Endothelial cell of umbilical vein (primary cell): ENCODE data around the gene KCNH2. TPM values are rescaled to one million over a fixed set of nuclear protein-coding genes. Genes with fewer than 3 reads are reported as not detected.

Source experiments
- BruUV-seq: library from RNA; stranded (reverse); fragments of 400-500 nt; replicated peaks from 2 replicates; lab custom pipeline; 2021; lab: Mats Ljungman, UMichigan
- CTCF ChIA-PET: fragments of 300-600, 350-600 bp; sonication (Branson Sonifier 250); formaldehyde crosslinking; loops from one replicate; lab custom pipeline; 2021; ENCODE audit warnings: antibody characterized with exemption, inconsistent platforms; lab: Charles Lee
- POLR2A ChIA-PET: fragments of 300-600, 350-600 bp; sonication (Branson Sonifier 250); formaldehyde crosslinking; loops from one replicate; lab custom pipeline; 2021; ENCODE audit warnings: antibody characterized with exemption, inconsistent platforms; lab: Charles Lee
- DNase-seq: peaks from one replicate; pipeline ENCODE4 v3.0.0-alpha.2; 2011; ENCODE audit warnings: low read depth, low spot score
- FAIRE-seq: peaks from 2 replicates; lab custom pipeline; 2011; peaks lifted over from hg19 to GRCh38; lab: Jason Lieb, UNC
- H2AFZ ChIP-seq: 2 replicates; pipeline ENCODE4 v1.6.0; 2012; ENCODE audit warnings: low read depth, low read length, control low read depth, inconsistent platforms
- H3K27ac ChIP-seq: 2 replicates; pipeline ENCODE4 v1.5.1; 2011; ENCODE audit warnings: low read depth, mild to moderate bottlenecking, control low read depth, low read length, moderate library complexity; ENCODE audit not compliant: insufficient read depth
- H3K27me3 ChIP-seq, 2 experiments: 2 replicates each; pipeline versions ENCODE4 v1.6.0 to v1.6.1; 2011; ENCODE audit warnings: low read length in 2 of 2, mixed read lengths in 1 of 2; ENCODE audit not compliant: control insufficient read depth in 2 of 2, insufficient read depth in 2 of 2
- H3K36me3 ChIP-seq, 2 experiments: 2 replicates in 1 of 2; 3 replicates in 1 of 2; pipeline ENCODE4 v1.5.1; 2011; ENCODE audit warnings: low read length in 2 of 2, mild to moderate bottlenecking in 1 of 2, moderate library complexity in 1 of 2; ENCODE audit not compliant: control insufficient read depth in 2 of 2, insufficient read depth in 2 of 2; ENCODE audit errors: extremely low read depth in 1 of 2
- H3K4me1 ChIP-seq: 3 replicates; pipeline ENCODE4 v1.5.1; 2011; ENCODE audit warnings: mild to moderate bottlenecking, low read length; ENCODE audit not compliant: control insufficient read depth, insufficient read depth; ENCODE audit errors: extremely low read depth
- H3K4me2 ChIP-seq: 2 replicates; pipeline ENCODE4 v1.6.1; 2011; ENCODE audit warnings: low read length, control low read depth, mixed read lengths; ENCODE audit not compliant: insufficient read depth
- H3K4me3 ChIP-seq, 3 experiments: fragments of 200-600 bp in 1 of 3; sonication (generic), shearing (Covaris generic) in 1 of 3; replicated peaks in 1 of 3; 2 replicates each; pipeline ENCODE4 v1.5.1; 2011 to 2016; ENCODE audit warnings: control low read depth in 3 of 3, low read length in 3 of 3, mild to moderate bottlenecking in 2 of 3, inconsistent platforms in 1 of 3, low read depth in 1 of 3, moderate library complexity in 1 of 3; ENCODE audit not compliant: insufficient read depth in 1 of 3
- H3K79me2 ChIP-seq: 2 replicates; pipeline ENCODE4 v1.6.0; 2012; ENCODE audit warnings: low read length, inconsistent platforms; ENCODE audit not compliant: control insufficient read depth, insufficient read depth
- H3K9ac ChIP-seq: replicated peaks from 2 replicates; pipeline ENCODE3; 2011; ENCODE audit warnings: low read length, control low read depth; ENCODE audit not compliant: insufficient read depth; ENCODE audit errors: extremely low read depth
- H3K9me1 ChIP-seq: replicated peaks from 3 replicates; pipeline ENCODE4 v1.6.0; 2011; ENCODE audit warnings: mild to moderate bottlenecking, low read length; ENCODE audit not compliant: control insufficient read depth, insufficient read depth; ENCODE audit errors: extremely low read depth
- H3K9me3 ChIP-seq: replicated peaks from 2 replicates; pipeline ENCODE4 v1.5.1; 2012; ENCODE audit warnings: low read length, inconsistent platforms; ENCODE audit not compliant: control insufficient read depth, insufficient read depth
- H4K20me1 ChIP-seq: replicated peaks from 2 replicates; pipeline ENCODE3; 2011; ENCODE audit warnings: mild to moderate bottlenecking, low read length; ENCODE audit not compliant: control insufficient read depth, insufficient read depth; ENCODE audit errors: extremely low read depth
- EZH2 ChIP-seq: IDR thresholded peaks from 2 replicates; pipeline ENCODE4 v1.6.1; 2012; ENCODE audit warnings: borderline replicate concordance, low read depth, mild to moderate bottlenecking, moderate library complexity, low read length, inconsistent platforms; ENCODE audit not compliant: severe bottlenecking
- FOS ChIP-seq: IDR thresholded peaks from 2 replicates; pipeline ENCODE4 v1.6.1; 2011; ENCODE audit warnings: mild to moderate bottlenecking, low read length, moderate library complexity, borderline replicate concordance; ENCODE audit not compliant: insufficient read depth
- GATA2 ChIP-seq: IDR thresholded peaks from 2 replicates; pipeline ENCODE4 v1.7.0; 2011; ENCODE audit warnings: low read depth, mild to moderate bottlenecking, moderate library complexity, mixed read lengths, low read length; ENCODE audit not compliant: insufficient read length, insufficient read depth
- JUN ChIP-seq: IDR thresholded peaks from 2 replicates; pipeline ENCODE4 v1.6.1; 2011; ENCODE audit warnings: borderline replicate concordance, low read depth; ENCODE audit not compliant: insufficient read length, insufficient read depth
- MYC ChIP-seq: IDR thresholded peaks from one replicate; pipeline ENCODE4 v1.6.1; 2011; ENCODE audit warnings: mild to moderate bottlenecking, low read depth, low read length
- POLR2A ChIP-seq: IDR thresholded peaks from 2 replicates; pipeline ENCODE4 v1.6.1; 2012; ENCODE audit warnings: low read depth, mild to moderate bottlenecking, control low read depth, low read length
- POLR2AphosphoS5 ChIP-seq: IDR thresholded peaks from 2 replicates; pipeline ENCODE4 v1.6.1; 2012; ENCODE audit warnings: low read depth, mild to moderate bottlenecking, control low read depth, low read length, moderate library complexity; ENCODE audit not compliant: insufficient read depth
- dilution Hi-C: fragments of 300-500 bp; cut with MboI; formaldehyde crosslinking; loops from one replicate; pipeline ENCODE4 v1.15.0; 2019; ENCODE audit warnings: low sequenced_read_pairs; ENCODE audit not compliant: extremely low pct_ligation_motif_present
- intact Hi-C: fragments of 100-400 bp; cut with micrococcal nuclease; formaldehyde crosslinking; loops from one replicate; pipeline ENCODE4 v1.10.0; 2022
- polyA plus RNA-seq, 4 experiments: library from polyadenylated mRNA; depleted of rRNA in 3 of 4; stranded (reverse) in 3 of 4; unstranded in 1 of 4; fragments of >200 nt; gene quantifications; 2 replicates each; pipeline versions ENCODE4 v1.2.1 to v1.2.3, GENCODE V29; 2011 to 2012; ENCODE audit warnings: missing spikeins in 1 of 4
- total RNA-seq: library from RNA; stranded (reverse); gene quantifications from 2 replicates; pipeline ENCODE4 v1.2.3, GENCODE V29; 2021
- TF ChIP-seq, protein P1 (sequence below): IDR thresholded peaks from 2 replicates; pipeline ENCODE4 v1.6.1; 2011; ENCODE audit not compliant: insufficient read depth, insufficient read length
- TF ChIP-seq, protein P2 (sequence below), 2 donors: IDR thresholded peaks; 1 replicate in 1 of 2; 2 replicates in 1 of 2; pipeline ENCODE4 v1.5.1; 2011; ENCODE audit warnings: low read length in 2 of 2, mild to moderate bottlenecking in 2 of 2, moderate library complexity in 2 of 2, control low read depth in 1 of 2, inconsistent platforms in 1 of 2, low read depth in 1 of 2; ENCODE audit not compliant: insufficient read depth in 1 of 2; ENCODE audit errors: extremely low read depth in 1 of 2

The KCNH2 gene
- total and polyA plus RNA-seq, 2 donors (not counting 3 experiments of a cell fraction or from before 2014, with no cell fraction given): 0.03 to 0.09 TPM

DNA sequence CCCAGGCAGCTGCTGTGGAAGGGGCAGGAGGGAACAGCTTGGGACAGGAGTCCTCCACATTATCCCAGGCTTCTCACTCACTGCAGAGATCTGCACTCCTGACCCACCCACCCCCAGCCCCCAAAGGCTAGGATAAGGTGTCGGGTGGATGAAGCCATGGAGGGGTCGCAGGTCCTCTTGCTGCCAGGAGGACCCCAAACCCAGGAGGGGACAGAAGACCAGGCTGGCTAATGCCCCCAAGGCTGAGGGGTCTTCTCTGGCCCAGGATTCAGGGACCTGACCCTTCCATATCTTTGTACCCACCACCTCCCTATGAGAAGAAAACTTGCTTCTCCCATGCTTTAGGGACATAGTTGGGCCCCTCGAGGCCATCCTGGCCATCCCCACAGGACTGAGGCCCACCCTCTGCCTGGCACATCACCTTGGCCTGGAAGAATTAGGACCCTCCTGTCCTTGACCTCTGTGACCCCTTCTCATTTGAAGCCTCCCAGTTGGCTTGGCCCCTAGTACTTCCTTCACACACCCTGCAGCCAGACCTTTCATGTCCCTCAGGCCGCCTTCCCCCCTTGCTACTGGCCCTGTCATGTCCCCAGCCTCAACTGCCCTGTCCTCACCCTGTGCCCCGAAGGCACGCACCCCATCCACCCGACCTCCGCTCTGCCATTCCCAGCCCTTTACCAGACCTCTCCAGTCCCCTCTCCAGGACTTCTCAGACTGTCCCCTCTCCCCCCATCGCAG, 21.6 kb downstream of the KCNH2 start:
- Histone ChIP-seq H3K36me3 (no peaks in the 10 kb centered on the region), H3K79me2 (no peaks in the 10 kb centered on the region), H3K4me1 (no peaks in the 10 kb centered on the region), H3K9me1 (no peaks in the 10 kb centered on the region), H3K4me3 (no peak overlapping the region), H3K27ac (no peak overlapping the region), H3K27me3 (peaks cover 18 to 22% of the 10 kb centered on the region in 2 experiments), H3K9me3 (no peaks in the 10 kb centered on the region), H2AFZ (no peak overlapping the region), H3K9ac (no peak overlapping the region), H4K20me1 (no peaks in the 10 kb centered on the region), H3K4me2 (no peak overlapping the region)
- BruUV-seq: no TSS peak
- DNase-seq (no peak), FAIRE-seq (no peak)
- TF ChIP-seq, protein P1, sequence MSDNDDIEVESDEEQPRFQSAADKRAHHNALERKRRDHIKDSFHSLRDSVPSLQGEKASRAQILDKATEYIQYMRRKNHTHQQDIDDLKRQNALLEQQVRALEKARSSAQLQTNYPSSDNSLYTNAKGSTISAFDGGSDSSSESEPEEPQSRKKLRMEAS: no peak
- TF ChIP-seq POLR2AphosphoS5 (no peak), GATA2 (no peak), FOS (no peak), JUN (no peak), POLR2A (no peak), MYC (no peak), EZH2 (no peak)
- TF ChIP-seq, protein P2, sequence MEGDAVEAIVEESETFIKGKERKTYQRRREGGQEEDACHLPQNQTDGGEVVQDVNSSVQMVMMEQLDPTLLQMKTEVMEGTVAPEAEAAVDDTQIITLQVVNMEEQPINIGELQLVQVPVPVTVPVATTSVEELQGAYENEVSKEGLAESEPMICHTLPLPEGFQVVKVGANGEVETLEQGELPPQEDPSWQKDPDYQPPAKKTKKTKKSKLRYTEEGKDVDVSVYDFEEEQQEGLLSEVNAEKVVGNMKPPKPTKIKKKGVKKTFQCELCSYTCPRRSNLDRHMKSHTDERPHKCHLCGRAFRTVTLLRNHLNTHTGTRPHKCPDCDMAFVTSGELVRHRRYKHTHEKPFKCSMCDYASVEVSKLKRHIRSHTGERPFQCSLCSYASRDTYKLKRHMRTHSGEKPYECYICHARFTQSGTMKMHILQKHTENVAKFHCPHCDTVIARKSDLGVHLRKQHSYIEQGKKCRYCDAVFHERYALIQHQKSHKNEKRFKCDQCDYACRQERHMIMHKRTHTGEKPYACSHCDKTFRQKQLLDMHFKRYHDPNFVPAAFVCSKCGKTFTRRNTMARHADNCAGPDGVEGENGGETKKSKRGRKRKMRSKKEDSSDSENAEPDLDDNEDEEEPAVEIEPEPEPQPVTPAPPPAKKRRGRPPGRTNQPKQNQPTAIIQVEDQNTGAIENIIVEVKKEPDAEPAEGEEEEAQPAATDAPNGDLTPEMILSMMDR (IDR thresholded peaks at IDR 0.05; ENCODE audit: extremely low read depth in 1 of 2, insufficient read depth in 1 of 2, low read depth in 1 of 2, low read length in 2 of 2): no peak
- dilution Hi-C loops (no loop called here), intact Hi-C loops (no loop called here)
- ChIA-PET POLR2A (no interaction called here), CTCF (no interaction called here)
